Suprapubic skin (tissue), 4 donors: ENCODE measurements around the gene PCDH12.

Source experiments
- EP300 ChIP-seq: sonication (generic); formaldehyde crosslinking; IDR thresholded peaks from one replicate; pipeline ENCODE4 v1.6.1; 2017; ENCODE audit warnings: antibody characterized with exemption
- POLR2A ChIP-seq, 2 donors: fragments of 450-650 bp; IDR thresholded peaks; one replicate each; pipeline ENCODE4 v1.6.1; 2017; ENCODE audit warnings: antibody characterized with exemption in 2 of 2, mild to moderate bottlenecking in 2 of 2, moderate library complexity in 2 of 2
- POLR2AphosphoS5 ChIP-seq, 3 donors: sonication (generic); formaldehyde crosslinking; IDR thresholded peaks; one replicate each; pipeline ENCODE4 v1.6.1; 2017; ENCODE audit warnings: antibody characterized with exemption in 3 of 3
- TF ChIP-seq, protein P1 (sequence below), 2 donors: fragments of 200-600 bp in 1 of 2; fragments of 450-650 bp in 1 of 2; sonication (generic) in 1 of 2; IDR thresholded peaks; one replicate each; pipeline ENCODE4 v1.5.1; 2016 to 2019; ENCODE audit warnings: antibody characterized with exemption in 2 of 2, mild to moderate bottlenecking in 1 of 2, moderate library complexity in 1 of 2

- TF ChIP-seq, protein P1, sequence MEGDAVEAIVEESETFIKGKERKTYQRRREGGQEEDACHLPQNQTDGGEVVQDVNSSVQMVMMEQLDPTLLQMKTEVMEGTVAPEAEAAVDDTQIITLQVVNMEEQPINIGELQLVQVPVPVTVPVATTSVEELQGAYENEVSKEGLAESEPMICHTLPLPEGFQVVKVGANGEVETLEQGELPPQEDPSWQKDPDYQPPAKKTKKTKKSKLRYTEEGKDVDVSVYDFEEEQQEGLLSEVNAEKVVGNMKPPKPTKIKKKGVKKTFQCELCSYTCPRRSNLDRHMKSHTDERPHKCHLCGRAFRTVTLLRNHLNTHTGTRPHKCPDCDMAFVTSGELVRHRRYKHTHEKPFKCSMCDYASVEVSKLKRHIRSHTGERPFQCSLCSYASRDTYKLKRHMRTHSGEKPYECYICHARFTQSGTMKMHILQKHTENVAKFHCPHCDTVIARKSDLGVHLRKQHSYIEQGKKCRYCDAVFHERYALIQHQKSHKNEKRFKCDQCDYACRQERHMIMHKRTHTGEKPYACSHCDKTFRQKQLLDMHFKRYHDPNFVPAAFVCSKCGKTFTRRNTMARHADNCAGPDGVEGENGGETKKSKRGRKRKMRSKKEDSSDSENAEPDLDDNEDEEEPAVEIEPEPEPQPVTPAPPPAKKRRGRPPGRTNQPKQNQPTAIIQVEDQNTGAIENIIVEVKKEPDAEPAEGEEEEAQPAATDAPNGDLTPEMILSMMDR (IDR thresholded peaks at IDR 0.05): no peak
- TF ChIP-seq EP300: no peak
- TF ChIP-seq POLR2A (IDR thresholded peaks at IDR 0.05): no peak
- TF ChIP-seq POLR2AphosphoS5 (IDR thresholded peaks at IDR 0.05): no peak
Measured at GRCh38 chr5:141960018-141960417, 2.0 kb upstream of the PCDH12 start.
